Esophagus squamous epithelium (tissue), 5 donors: ENCODE measurements around the gene NVL. TPM values are rescaled to one million over a fixed set of nuclear protein-coding genes. Genes with fewer than 3 reads are reported as not detected.

Experiments
- DNase-seq: peaks from one replicate; lab custom pipeline; 2025; lab: John Stamatoyannopoulos, UW
- H3K27ac ChIP-seq, 4 donors: fragments of 200-600 bp; sonication (generic); one replicate each; pipeline ENCODE4 v1.5.1; 2016 to 2019; ENCODE audit warnings: mild to moderate bottlenecking in 1 of 4
- H3K27me3 ChIP-seq, 4 donors: fragments of 200-600 bp; sonication (generic); 1 replicate in 3 of 4; 2 replicates in 1 of 4; pipeline versions ENCODE4 v1.5.1 to v1.6.0; 2017 to 2021; ENCODE audit warnings: antibody characterized with exemption in 1 of 4
- H3K36me3 ChIP-seq, 3 donors: fragments of 200-600 bp; sonication (generic); one replicate each; pipeline ENCODE4 v1.5.1; 2016 to 2019
- H3K4me1 ChIP-seq, 3 donors: fragments of 200-600 bp; sonication (generic); one replicate each; pipeline ENCODE4 v1.5.1; 2017 to 2019
- H3K4me3 ChIP-seq, 4 donors: fragments of 200-600 bp; sonication (generic); 1 replicate in 3 of 4; 2 replicates in 1 of 4; pipeline ENCODE4 v1.5.1; 2016 to 2019; ENCODE audit warnings: mild to moderate bottlenecking in 2 of 4, moderate library complexity in 1 of 4
- H3K9me3 ChIP-seq, 3 donors: fragments of 200-600 bp; sonication (generic); one replicate each; pipeline ENCODE4 v1.5.1; 2016 to 2019
- CTCF ChIP-seq, 6 experiments: fragments of 450-650 bp in 4 of 6; fragments of 200-600 bp in 2 of 6; sonication (generic) in 2 of 6; IDR thresholded peaks; one replicate each; pipeline ENCODE4 v1.5.1; 2016 to 2019; ENCODE audit warnings: antibody characterized with exemption in 6 of 6, mild to moderate bottlenecking in 4 of 6, moderate library complexity in 4 of 6
- POLR2A ChIP-seq, 4 donors: fragments of 450-650 bp; IDR thresholded peaks; one replicate each; pipeline ENCODE4 v1.6.1; 2017; ENCODE audit warnings: antibody characterized with exemption in 4 of 4, mild to moderate bottlenecking in 4 of 4, moderate library complexity in 3 of 4
- WGBS, 2 donors: methylation state at CpG; one replicate each; pipeline ENCODE4 v1.1.5; 2018; 5-methylcytosine and 5-hydroxymethylcytosine counted together
- intact Hi-C: fragments of 100-400 bp; cut with DNase I; formaldehyde crosslinking; loops from one replicate; pipeline ENCODE4 v1.15.0; 2022
- total RNA-seq, 4 donors: library from RNA; depleted of rRNA; stranded (reverse); fragments of >200 nt; gene quantifications; one replicate each; pipeline ENCODE4 v1.1.0, GENCODE V29; 2016
- donor health status: DM: yes; HTN: yes; CAD: no.

The NVL gene
- total RNA-seq, 4 donors from 2014 or later = 10.5 to 27.7 (median 22.0) TPM

GRCh38 chr1:224298346-224299330 lies 31.3 kb downstream of the NVL start:
- H3K27me3 ChIP-seq = no peaks in the 10 kb centered on the region
- H3K36me3 ChIP-seq = peaks cover 1 to 100% (median 23%) of the 10 kb centered on the region in 3 donors
- DNase-seq = no peak
- intact Hi-C loops = no loop called here
- no peak overlapping the region for H3K27ac ChIP-seq
- no peak overlapping the region for H3K4me3 ChIP-seq
- TF ChIP-seq POLR2A (IDR thresholded peaks at IDR 0.05) (no peak), CTCF (IDR thresholded peaks at IDR 0.05) (no peak)
- 70 to 85% methylated on average over 8 of the region's 8 CpGs for WGBS, 2 donors
- no peaks in the 10 kb centered on the region for H3K9me3 ChIP-seq
- no peaks in the 10 kb centered on the region for H3K4me1 ChIP-seq

GRCh38 chr1:224294775-224295174 lies 35.2 kb downstream of the NVL start:
- H3K27me3 ChIP-seq = no peaks in the 10 kb centered on the region
- intact Hi-C loops = no loop called here
- H3K36me3 ChIP-seq = peaks cover 0 to 100% (median 7%) of the 10 kb centered on the region in 3 donors
- no peak for DNase-seq
- WGBS, 2 donors = 74 to 75% methylated on average over 1 of the region's 1 CpG
- H3K4me3 ChIP-seq = no peak overlapping the region
- no peaks in the 10 kb centered on the region for H3K9me3 ChIP-seq
- H3K27ac ChIP-seq = no peak overlapping the region
- no peaks in the 10 kb centered on the region for H3K4me1 ChIP-seq
- TF ChIP-seq CTCF (IDR thresholded peaks at IDR 0.05) = no peak
- TF ChIP-seq POLR2A (IDR thresholded peaks at IDR 0.05) = no peak

- Histone ChIP-seq H3K9me3 (no peaks in the 10 kb centered on the region), H3K4me1 (no peaks in the 10 kb centered on the region), H3K36me3 (peaks cover 0 to 98% (median 7%) of the 10 kb centered on the region in 3 donors), H3K27me3 (no peaks in the 10 kb centered on the region), H3K27ac (no peak overlapping the region), H3K4me3 (no peak overlapping the region)
- TF ChIP-seq POLR2A (IDR thresholded peaks at IDR 0.05) (no peak), CTCF (IDR thresholded peaks at IDR 0.05) (no peak)
- intact Hi-C loops = no loop called here
- 47 to 62% methylated on average over 3 of the region's 3 CpGs for WGBS, 2 donors
- DNase-seq = no peak
Measured at GRCh38 chr1:224292419-224292818, 37.6 kb downstream of the NVL start.

DNA sequence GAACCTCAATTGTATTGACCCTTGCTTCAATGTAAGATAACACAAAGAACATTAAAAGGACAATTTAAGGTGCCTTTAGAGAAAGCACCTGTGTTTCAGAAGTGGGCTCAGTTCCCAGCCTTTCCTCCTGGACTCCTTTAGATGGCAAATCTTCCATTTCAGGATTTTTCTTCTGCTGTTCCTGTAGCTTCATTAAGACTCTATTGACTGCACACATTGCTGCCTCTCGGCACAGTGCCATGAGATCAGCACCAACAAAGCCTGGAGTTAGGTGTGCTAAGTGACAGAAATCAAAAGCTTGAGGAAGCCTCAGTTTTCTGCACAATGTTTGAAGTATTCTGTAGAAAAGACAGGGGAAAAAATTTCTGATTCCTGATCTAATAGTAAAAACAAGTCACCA lies 40.6 kb downstream of the NVL start:
- no peak for DNase-seq
- intact Hi-C loops = no loop called here
- Histone ChIP-seq H3K9me3 (no peaks in the 10 kb centered on the region), H3K4me3 (no peak overlapping the region), H3K27me3 (no peaks in the 10 kb centered on the region), H3K4me1 (no peaks in the 10 kb centered on the region), H3K27ac (no peak overlapping the region), H3K36me3 (peaks cover 0 to 98% (median 7%) of the 10 kb centered on the region in 3 donors)
- TF ChIP-seq CTCF (IDR thresholded peaks at IDR 0.05) (no peak), POLR2A (IDR thresholded peaks at IDR 0.05) (no peak)
- WGBS, 2 donors = 71 to 86% methylated on average over 1 of the region's 1 CpG

GRCh38 chr1:224287714-224288113 lies 42.3 kb downstream of the NVL start:
- TF ChIP-seq CTCF (IDR thresholded peaks at IDR 0.05) (no peak), POLR2A (IDR thresholded peaks at IDR 0.05) (no peak)
- intact Hi-C loops = no loop called here
- Histone ChIP-seq H3K27ac (no peak overlapping the region), H3K9me3 (no peaks in the 10 kb centered on the region), H3K27me3 (no peaks in the 10 kb centered on the region), H3K4me1 (no peaks in the 10 kb centered on the region), H3K36me3 (peaks cover 0 to 98% (median 0%) of the 10 kb centered on the region in 3 donors), H3K4me3 (no peak overlapping the region)
- 78 to 90% methylated on average over 2 of the region's 2 CpGs for WGBS, 2 donors
- DNase-seq = no peak
